Thyroid gland (tissue), 4 donors: ENCODE results near the gene DDX39B. TPM values are rescaled to one million over a fixed set of nuclear protein-coding genes. Genes with fewer than 3 reads are reported as not detected.

Experiments
- DNase-seq, 2 donors: peaks; one replicate each; pipeline ENCODE4 v3.0.0-alpha.2; 2019
- H3K27ac ChIP-seq, 3 donors: fragments of 200-600 bp; sonication (generic); 1 replicate in 2 of 3; 2 replicates in 1 of 3; pipeline ENCODE4 v1.5.1; 2016 to 2019; ENCODE audit warnings: mild to moderate bottlenecking in 1 of 3, moderate library complexity in 1 of 3
- H3K27me3 ChIP-seq: fragments of 200-600 bp; sonication (generic); one replicate; pipeline ENCODE4 v1.5.1; 2019
- H3K36me3 ChIP-seq, 2 donors: fragments of 200-600 bp; sonication (generic); one replicate each; pipeline ENCODE4 v1.5.1; 2016 to 2019
- H3K4me1 ChIP-seq, 2 donors: fragments of 200-600 bp; sonication (generic); one replicate each; pipeline ENCODE4 v1.5.1; 2017 to 2019
- H3K4me3 ChIP-seq, 3 donors: fragments of 200-600 bp; sonication (generic); replicated peaks in 1 of 3; 1 replicate in 2 of 3; 2 replicates in 1 of 3; pipeline ENCODE4 v1.5.1; 2016; ENCODE audit warnings: mild to moderate bottlenecking in 1 of 3
- H3K9me3 ChIP-seq: fragments of 200-600 bp; sonication (generic); one replicate; pipeline ENCODE4 v1.5.1; 2017
- POLR2A ChIP-seq, 2 donors: fragments of 450-650 bp; IDR thresholded peaks; one replicate each; pipeline ENCODE4 v1.6.1; 2017; ENCODE audit warnings: antibody characterized with exemption in 2 of 2, mild to moderate bottlenecking in 2 of 2, moderate library complexity in 1 of 2
- WGBS, 2 donors: methylation state at CpG; one replicate each; pipeline ENCODE4 v1.1.5; 2017; 5-methylcytosine and 5-hydroxymethylcytosine counted together
- intact Hi-C: fragments of 100-400 bp; cut with DNase I; formaldehyde crosslinking; loops from one replicate; pipeline ENCODE4 v1.15.1; 2023
- total RNA-seq, 4 donors: library from RNA; depleted of rRNA; stranded (reverse); fragments of >200 nt; gene quantifications; one replicate each; pipeline ENCODE4 v1.2.3, GENCODE V29; 2016
- TF ChIP-seq, protein P1 (sequence below), 6 experiments: fragments of 200-600 bp in 3 of 6; fragments of 450-650 bp in 3 of 6; sonication (generic) in 3 of 6; IDR thresholded peaks; one replicate each; pipeline ENCODE4 v1.5.1; 2016 to 2019; ENCODE audit warnings: antibody characterized with exemption in 6 of 6, mild to moderate bottlenecking in 2 of 6, inconsistent platforms in 1 of 6, moderate library complexity in 1 of 6

The DDX39B gene
- total RNA-seq, 4 donors from 2014 or later = 296 to 339 (median 314) TPM

DNA sequence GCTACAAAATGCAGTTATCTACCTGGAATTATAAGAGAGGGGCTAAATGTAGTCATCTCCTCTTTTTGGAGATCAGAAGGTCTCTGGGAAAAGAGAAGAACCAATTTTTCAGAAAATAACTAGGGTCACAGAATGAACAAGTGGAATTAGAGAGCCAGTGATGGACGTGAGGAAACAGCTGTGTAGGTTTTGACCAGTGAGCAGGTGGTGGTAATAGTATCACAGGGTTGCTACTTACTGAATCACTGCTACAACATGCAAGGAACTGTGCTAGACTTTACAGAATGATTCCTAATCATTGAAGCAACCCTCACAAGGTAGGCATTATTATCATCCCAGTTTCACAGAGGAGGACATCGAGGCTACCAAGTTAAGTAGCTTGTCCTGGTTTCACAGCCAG, 2.9 kb upstream of the DDX39B start:
- Histone ChIP-seq H3K27me3 (no peaks in the 10 kb centered on the region), H3K27ac (no peak overlapping the region), H3K4me1 (peaks cover 28 to 30% of the 10 kb centered on the region in 2 donors), H3K4me3 (no peak overlapping the region), H3K9me3 (no peaks in the 10 kb centered on the region), H3K36me3 (peaks cover 8 to 16% of the 10 kb centered on the region in 2 donors)
- WGBS, 2 donors = 85 to 89% methylated on average over 2 of the region's 2 CpGs
- intact Hi-C loops = loop anchor here (5.0 to 10.0 kb wide), 2 partner anchors 50 to 53 kb away; partner anchors contain the start of gene MICB
- DNase-seq = no peak
- no peak for TF ChIP-seq POLR2A (IDR thresholded peaks at IDR 0.05)
- TF ChIP-seq, protein P1, sequence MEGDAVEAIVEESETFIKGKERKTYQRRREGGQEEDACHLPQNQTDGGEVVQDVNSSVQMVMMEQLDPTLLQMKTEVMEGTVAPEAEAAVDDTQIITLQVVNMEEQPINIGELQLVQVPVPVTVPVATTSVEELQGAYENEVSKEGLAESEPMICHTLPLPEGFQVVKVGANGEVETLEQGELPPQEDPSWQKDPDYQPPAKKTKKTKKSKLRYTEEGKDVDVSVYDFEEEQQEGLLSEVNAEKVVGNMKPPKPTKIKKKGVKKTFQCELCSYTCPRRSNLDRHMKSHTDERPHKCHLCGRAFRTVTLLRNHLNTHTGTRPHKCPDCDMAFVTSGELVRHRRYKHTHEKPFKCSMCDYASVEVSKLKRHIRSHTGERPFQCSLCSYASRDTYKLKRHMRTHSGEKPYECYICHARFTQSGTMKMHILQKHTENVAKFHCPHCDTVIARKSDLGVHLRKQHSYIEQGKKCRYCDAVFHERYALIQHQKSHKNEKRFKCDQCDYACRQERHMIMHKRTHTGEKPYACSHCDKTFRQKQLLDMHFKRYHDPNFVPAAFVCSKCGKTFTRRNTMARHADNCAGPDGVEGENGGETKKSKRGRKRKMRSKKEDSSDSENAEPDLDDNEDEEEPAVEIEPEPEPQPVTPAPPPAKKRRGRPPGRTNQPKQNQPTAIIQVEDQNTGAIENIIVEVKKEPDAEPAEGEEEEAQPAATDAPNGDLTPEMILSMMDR (IDR thresholded peaks at IDR 0.05) = no peak

DNA sequence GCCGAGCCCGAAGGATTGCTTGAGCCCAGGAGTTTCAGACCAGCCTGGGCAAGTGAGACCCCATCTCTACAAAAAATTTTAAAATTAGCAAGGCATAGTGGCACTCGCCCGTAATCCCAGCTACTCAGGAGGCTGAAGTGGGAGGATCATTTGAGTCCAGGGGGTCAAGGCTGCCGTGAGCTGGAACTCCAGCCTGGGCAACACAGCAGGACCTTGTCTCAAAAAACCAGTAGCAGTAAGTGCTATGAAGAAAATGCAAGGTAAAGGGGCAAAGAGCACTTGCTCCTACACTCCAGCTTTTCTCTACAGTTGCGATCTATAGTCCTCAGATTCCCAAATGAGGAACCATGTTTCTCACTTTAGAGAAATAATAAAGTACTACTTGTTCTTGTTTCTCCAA, 1.8 kb upstream of the DDX39B start:
- no peak for TF ChIP-seq POLR2A (IDR thresholded peaks at IDR 0.05)
- TF ChIP-seq, protein P1 (IDR thresholded peaks at IDR 0.05) = no peak
- WGBS, 2 donors = 91 to 94% methylated on average over 6 of the region's 6 CpGs
- H3K4me1 ChIP-seq = peaks cover 35% of the 10 kb centered on the region in 2 donors
- no peak overlapping the region for H3K4me3 ChIP-seq
- H3K9me3 ChIP-seq = no peaks in the 10 kb centered on the region
- no peaks in the 10 kb centered on the region for H3K27me3 ChIP-seq
- intact Hi-C loops = loop anchor here (10.0 kb wide), 1 partner anchor 49 kb away; the partner anchor contains the start of gene MICB
- peaks cover 16 to 17% of the 10 kb centered on the region in 2 donors for H3K36me3 ChIP-seq
- DNase-seq = no peak
- no peak overlapping the region for H3K27ac ChIP-seq

DNA sequence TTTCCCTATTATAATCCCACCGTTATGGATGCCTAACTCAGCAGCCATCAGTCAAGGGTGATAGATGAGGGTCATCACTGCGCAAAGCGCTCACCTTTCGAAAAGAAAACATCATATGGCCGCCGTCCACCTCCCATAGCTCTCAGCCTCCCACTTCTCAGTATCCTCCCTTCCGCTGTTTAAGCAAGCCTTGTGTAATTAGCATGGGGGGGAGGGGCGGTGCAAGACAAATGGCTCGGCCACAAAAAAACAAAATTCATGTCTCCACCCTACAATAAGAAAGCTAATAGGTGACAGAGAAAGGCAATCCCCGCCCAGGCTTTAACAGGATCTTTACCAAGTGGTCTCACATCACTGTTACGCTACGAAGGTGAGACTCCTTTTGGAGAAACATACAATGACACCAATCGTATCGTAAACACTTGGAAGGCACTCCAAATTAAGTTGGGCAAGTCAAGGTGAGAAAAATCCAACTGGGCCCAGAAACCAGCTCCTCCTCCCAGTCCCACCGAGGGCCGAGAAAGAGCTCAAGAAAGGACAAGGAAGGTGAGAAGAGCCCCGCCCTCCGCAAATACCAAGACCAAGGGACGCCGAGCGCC, 645 bp downstream of the DDX39B start:
- H3K9me3 ChIP-seq = no peaks in the 10 kb centered on the region
- peaks cover 24 to 25% of the 10 kb centered on the region in 2 donors for H3K4me1 ChIP-seq
- intact Hi-C loops = loop anchor here (10.0 kb wide), 1 partner anchor 46 kb away; the partner anchor contains the start of gene MICB
- H3K27me3 ChIP-seq = no peaks in the 10 kb centered on the region
- peak overlapping the region; percentile 28 to 77 (median 75) for H3K4me3 ChIP-seq
- peak; percentile 51 to 55 for DNase-seq
- whole genome bisulfite sequencing, 2 donors = 0 to 1% methylated on average over 21 of the region's 21 CpGs
- peak overlapping the region; percentile 92 to 99 (median 97) for H3K27ac ChIP-seq
- H3K36me3 ChIP-seq = peaks cover 39 to 41% of the 10 kb centered on the region in 2 donors
- no peak for TF ChIP-seq POLR2A (IDR thresholded peaks at IDR 0.05)
- TF ChIP-seq, protein P1 (IDR thresholded peaks at IDR 0.05) = no peak

DNA sequence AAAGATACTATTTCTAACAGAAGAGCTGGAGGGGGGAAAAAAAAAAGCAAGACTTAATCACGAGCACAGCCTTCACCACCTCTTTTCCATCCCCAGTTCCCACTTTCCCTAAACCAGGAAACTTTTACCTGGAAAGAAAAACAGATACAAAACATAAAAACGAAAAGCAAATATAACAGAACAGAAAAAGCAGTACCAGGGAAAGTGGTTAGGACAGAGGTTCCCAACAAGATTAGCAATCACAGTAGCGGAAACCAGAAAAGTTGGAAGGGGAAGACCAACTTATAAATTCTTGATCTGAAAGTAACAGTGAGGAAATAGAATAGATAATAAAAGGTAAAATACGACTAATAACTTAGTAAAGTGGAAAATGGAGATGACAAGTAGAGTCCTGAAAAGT, 1.2 kb downstream of the DDX39B start:
- no peak for DNase-seq
- Histone ChIP-seq H3K4me1 (peaks cover 24 to 25% of the 10 kb centered on the region in 2 donors), H3K27me3 (no peaks in the 10 kb centered on the region), H3K4me3 (peak overlapping the region; percentile 28 to 77 (median 75)), H3K27ac (peak overlapping the region; percentile 92 to 99 (median 97)), H3K36me3 (peaks cover 45 to 46% of the 10 kb centered on the region in 2 donors), H3K9me3 (no peaks in the 10 kb centered on the region)
- intact Hi-C loops = loop anchor here (10.0 kb wide), 1 partner anchor 46 kb away; the partner anchor contains the start of gene MICB
- TF ChIP-seq POLR2A (IDR thresholded peaks at IDR 0.05) = no peak
- TF ChIP-seq, protein P1 (IDR thresholded peaks at IDR 0.05) = no peak
- 13 to 17% methylated on average over 4 of the region's 4 CpGs for WGBS, 2 donors

DNA sequence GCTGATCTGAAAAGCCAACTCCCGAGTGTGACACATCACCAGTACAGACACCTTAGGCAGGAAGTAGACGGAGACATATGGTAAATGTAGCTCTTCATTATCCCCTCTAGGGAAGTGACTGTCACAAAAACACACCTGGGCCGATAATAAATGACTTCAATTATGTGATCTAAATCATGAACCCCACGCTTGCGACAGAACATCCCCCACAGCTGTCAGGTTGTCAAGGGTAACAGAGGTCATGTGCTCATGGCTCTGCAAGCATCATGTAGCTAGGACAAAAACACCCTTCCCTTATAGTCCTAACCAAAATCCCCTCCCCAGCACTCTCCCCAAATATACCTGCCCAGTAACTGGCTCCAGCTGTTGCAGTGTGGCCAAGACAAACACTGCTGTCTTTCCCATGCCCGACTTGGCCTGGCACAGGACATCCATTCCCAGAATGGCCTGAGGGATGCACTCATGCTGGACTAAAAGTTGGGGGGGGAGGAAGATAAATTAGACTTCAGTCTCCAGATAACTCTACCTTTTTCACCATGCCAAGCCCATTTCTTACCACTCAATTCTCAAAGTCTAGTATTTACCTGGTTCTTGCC, 2.9 kb downstream of the DDX39B start:
- H3K4me1 ChIP-seq = peaks cover 24 to 25% of the 10 kb centered on the region in 2 donors

More for the DNA sequence above, 2.9 kb downstream of the DDX39B start:
- H3K4me3 ChIP-seq = no peak overlapping the region
- intact Hi-C loops = no loop called here
- TF ChIP-seq, protein P1 (IDR thresholded peaks at IDR 0.05) = no peak
- TF ChIP-seq POLR2A (IDR thresholded peaks at IDR 0.05) = no peak
- WGBS, 2 donors = 59 to 69% methylated on average over 6 of the region's 6 CpGs
- peaks cover 62 to 63% of the 10 kb centered on the region in 2 donors for H3K36me3 ChIP-seq
- no peaks in the 10 kb centered on the region for H3K27me3 ChIP-seq
- no peak overlapping the region for H3K27ac ChIP-seq
- DNase-seq = no peak
- no peaks in the 10 kb centered on the region for H3K9me3 ChIP-seq
